Umbilical cord (tissue), 2 donors: ENCODE measurements around the gene GP1BA. TPM values are rescaled to one million over a fixed set of nuclear protein-coding genes. Genes with fewer than 3 reads are reported as not detected.
A peak's percentile ranks its signal among the peaks of the same experiment; 100 is the strongest.

ENCODE experiments used
- DNase-seq: peaks from one replicate; pipeline ENCODE4 v3.0.0-alpha.2; 2015; ENCODE audit warnings: low spot score
- total RNA-seq: library from RNA; depleted of rRNA; stranded (reverse); fragments of >200 nt; gene quantifications from one replicate; pipeline ENCODE4 v1.2.3, GENCODE V29; 2014; ENCODE audit warnings: low replicate concordance; ENCODE audit not compliant: insufficient read depth

The GP1BA gene
- total RNA-seq, 1 donor from 2014 or later, result 0.72 TPM

- DNase-seq, result no peak
Observed at GRCh38 chr17:4938688-4939545, 6.8 kb downstream of the GP1BA start.

DNA sequence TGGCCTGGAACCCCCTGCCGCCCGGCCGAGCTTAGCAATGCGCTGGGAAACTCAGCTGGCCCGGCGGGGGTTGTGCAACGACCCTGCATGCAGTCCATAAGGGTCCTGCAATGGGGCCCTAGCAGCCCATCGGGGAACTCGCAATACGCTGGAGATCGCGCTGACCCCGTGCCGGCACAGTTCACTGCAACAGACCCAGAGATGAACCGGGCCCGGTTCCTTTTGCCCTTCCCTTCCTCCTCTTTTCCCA lies 7.4 kb downstream of the GP1BA start:
- no peak for DNase-seq

DNA sequence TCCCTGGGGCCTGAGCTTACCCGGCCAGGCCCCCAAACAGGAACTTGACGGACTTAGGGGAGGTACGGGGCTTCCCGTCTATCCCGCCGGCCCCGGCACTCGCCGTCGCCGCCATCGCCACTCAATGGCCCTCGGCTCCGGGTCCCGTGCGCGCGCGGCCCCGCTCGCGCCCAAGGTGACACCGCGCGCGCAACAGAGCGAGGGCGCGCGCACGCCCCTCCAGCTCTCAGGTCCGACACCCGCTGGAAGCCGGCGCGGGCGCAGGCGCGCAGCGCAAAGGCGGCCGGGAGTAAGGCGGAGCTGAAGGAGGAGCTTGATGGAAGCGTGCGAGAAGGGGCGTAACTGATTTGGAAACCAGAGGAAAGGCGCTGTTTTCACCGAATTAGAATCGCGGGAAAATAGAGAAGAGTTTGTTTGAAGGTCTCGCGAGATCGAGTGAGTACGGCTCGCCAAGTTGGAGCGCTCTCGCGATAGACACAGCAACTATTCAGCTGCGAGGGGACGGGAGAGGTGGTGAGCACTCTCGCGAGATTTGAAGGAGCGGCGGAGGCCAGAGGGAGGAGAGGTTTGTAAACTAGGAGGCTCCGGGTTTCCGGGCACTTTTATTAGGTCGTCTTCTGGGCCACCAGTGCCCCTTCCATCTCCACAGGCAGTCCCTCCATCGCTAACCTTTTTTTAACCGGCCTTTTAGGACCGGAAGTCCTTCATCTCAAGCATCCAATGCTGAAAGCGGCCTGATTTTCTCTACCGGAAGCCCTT lies 7.9 kb downstream of the GP1BA start, which contains the start of the genes RNF167 and SLC25A11:
RNF167 (plus strand) TSS at position 473 of the 759 bp plus-strand sequence. CDS start 642 bp downstream, outside the sequence.
SLC25A11 (minus strand) TSS at position 251 of the 759 bp plus-strand sequence; CDS start at position 115, 136 bp downstream.
- peak; percentile 100 for DNase-seq

DNA sequence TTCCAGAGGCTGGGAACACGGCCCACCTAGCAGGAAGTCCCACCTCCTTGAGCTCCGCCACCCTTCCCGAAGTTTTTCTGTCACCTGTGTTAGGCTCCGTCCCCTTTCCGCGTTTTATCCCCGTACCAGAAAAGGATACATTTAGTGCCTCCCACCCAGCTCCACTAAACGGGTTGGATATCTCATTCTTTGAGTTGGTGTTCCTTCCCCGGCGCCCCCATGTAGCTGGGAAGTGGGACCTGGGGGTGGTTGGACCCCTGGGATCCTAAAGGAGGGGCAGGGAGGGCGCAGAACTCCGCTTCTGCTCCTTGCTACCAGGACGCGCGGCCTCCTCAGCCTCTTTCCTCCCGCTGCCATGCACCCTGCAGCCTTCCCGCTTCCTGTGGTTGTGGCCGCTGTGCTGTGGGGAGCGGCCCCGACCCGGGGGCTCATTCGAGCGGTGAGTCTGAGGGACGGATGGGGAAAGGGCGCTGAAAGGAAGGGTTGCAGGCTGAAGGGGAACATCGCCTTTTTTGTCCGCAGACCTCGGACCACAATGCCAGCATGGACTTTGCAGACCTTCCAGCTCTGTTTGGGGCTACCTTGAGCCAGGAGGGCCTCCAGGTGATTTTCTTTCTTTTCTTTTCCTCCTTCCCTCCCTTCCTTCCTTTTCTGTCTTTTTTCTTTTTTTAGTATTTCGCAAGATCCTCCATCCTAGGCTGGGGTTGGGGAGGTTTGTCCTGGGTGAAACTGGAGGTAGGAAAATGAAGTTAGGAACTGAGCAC lies 8.7 kb downstream of the GP1BA start:
- DNase-seq, result no peak

DNA sequence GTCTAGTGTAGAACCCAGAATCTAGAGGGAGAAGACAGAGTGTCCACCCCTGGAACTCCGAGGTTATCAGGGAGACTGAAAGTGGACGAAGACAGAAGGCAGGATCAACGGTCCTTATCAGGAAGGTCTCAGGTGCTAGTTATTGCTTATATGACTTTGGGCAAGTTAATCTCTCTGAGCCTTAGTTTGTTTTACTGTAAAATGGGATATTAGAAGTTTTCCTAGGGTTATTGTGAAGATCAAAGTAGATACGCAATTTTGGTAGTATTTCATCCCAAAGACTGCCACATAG lies 9.2 kb downstream of the GP1BA start:
- DNase-seq, result no peak

DNA sequence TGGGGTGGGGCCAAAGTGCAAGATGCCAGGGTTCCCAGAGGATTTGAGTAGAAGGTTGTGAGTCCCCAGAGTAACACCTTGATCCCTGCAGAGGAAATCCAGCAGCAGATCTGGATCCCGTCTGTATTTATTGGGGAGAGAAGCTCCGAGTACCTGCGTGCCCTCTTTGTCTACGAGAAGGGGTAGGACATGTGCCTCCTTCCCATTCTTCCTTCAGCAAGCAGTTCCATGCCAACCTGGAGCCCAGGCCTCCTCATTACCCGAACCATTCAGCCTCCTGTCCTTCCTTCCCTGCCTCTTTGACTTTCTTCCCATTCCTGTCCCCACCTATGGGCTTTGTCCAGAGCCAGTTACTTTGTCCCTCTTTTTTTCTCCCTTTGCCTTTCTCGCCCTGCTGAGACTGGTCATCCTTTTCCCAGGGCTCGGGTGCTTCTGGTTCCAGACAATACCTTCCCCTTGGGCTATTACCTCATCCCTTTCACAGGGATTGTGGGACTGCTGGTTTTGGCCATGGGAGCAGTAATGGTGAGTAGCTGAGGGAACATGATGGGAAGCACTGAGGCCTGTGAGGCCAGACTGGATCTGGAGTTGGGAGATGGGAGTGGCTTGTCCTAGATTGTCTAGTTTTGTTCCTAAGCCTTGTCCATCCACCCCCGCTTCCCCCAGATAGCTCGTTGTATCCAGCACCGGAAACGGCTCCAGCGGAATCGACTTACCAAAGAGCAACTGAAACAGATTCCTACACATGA lies 10.9 kb downstream of the GP1BA start:
- no peak for DNase-seq

GRCh38 chr17:4944163-4944553 lies 12.1 kb downstream of the GP1BA start:
- DNase-seq, result no peak

GRCh38 chr17:4944554-4945175 lies 12.6 kb downstream of the GP1BA start:
- no peak for DNase-seq

DNA sequence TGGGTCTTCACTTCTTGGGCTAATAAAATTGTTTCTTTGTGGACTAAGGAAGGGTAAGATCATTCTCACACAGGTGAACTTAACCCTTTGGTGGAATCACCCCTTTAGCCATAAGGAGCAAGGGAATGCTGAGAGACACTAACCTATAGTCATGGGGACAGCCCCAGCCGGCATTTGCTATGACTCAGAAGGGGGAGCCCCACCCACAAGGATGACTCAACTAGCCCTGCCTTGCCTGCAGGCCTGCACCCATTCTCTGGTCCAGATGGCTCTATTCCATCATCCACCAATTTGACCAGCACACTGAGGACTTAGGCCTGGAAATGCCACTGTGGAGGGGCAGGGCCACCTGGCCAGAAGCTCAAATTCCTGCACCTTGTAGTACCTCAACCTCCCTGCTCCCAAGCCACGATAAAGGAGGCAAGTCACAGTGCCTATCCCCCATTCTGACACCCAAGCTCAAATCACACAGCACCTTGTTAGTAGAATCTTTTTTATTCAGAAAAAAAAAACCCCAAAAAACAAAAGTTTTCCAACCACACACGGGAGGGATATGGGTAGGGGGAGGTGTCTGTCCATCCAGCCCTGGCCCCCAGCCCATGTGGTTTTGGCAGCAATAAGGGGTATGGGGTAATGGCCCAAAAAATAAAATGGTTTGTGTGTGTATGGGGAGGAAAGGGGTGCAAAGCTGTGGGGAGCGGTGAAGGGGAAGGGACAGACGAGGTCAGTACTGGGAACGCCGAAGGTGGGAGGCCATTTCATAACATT lies 13.3 kb downstream of the GP1BA start:
- DNase-seq, result peak; percentile 74

DNA sequence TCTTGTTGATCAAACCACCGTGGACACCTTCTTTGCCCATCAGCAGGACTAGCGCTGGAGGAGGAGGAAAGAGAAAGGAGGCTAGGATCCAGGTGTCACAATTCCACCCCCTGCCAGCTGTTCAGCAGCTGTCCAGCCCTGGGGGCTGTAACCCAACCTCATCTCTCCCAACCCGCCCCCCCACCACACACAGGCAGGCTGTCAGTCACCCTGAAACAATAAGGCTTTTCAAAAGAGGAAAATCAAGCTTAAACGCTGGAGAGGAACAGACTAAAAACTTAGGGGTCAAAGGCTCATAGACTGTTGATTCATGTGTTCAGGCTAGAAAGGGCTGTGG lies 13.8 kb downstream of the GP1BA start:
- DNase-seq, result no peak

DNA sequence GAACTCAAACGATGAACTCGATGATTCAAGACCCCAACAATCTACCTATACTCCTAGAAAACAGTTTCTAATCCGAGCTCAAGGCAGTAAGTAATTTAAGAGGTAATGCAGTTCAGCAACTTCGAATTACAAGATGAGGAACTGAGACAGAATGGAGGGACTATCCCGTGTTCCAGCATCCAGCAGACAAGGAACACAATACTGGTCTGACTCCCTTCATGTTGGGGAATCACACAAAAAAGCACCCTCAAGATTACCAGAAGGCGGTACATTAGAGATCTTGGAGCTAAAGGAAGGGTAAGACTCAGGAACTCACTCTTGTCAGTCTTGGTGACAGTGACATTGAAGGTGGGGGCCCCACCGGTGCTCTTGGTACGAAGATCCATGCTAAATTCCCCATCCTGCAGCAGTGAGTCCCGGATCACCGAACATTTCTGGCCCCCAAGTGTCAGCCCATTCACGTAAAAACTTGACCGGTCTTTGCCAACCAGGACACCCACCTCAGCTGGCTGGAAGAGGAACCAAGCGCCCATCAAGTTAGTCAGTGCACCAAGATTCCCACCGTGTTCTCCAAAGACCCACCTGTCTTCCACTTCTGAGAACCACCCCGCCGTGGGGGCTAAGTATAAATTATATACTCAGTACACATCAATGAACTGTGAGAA lies 14.4 kb downstream of the GP1BA start:
- DNase-seq, result no peak

DNA sequence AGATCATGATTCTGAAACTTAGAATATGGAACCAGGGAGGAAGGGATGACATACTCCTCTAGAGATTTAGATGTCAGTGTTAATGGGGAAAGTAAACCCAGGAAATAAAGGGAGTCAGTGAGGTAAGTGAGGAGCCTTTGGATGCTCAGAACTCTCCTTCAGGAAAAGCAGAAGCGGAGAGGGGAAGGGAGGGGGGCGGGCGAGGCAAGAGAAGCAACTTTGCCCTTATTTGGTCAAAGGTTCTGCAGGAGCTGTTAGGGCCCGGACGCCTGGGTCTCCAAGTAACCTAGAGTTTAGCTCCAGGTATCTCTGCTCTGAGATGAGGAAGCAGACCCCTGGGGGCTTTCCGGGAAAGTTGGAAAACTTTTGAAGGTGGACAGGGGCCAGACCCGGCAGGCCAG lies 14.9 kb downstream of the GP1BA start:
- peak; percentile 50 for DNase-seq

DNA sequence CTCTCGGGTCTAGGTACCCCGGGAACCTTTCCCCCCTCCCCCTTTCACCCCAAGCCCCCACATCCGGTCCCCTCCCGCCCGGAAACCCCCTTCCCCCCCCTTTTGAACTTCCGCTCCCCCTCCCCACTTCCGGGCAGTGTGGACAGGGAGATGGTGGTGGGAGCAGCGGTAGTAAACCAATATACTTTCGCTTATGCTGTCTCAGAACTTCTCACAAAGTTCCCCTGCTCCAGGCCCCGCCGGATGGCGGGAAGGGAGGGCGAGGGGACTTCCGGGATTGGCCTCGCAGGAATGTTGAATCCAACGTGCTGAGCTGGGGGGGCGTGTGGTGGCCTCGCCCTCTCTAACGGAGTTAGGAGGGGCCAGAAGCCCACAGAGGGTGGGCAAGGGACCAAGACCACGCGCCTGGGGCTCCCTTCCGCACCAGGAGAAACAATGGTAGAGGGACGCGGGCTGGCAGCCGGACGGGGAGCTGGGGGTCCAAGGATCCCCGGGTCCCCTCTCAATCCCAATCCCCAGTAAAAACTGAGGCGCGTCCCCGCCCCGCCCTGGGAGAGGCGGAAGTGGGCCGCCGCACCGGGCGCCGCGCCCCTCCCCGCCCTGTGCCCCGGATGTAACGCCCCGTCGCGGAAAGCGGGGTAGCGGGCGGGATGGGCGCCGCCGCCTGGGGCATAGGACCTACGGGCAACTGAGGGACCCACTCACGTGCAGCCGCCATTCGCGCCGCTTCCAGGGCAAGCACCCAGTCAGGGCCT lies 15.5 kb downstream of the GP1BA start:
- DNase-seq, result peak; percentile 72

GRCh38 chr17:4948166-4948930 lies 16.3 kb downstream of the GP1BA start, which contains the start of gene PFN1:
Gene PFN1 (minus strand): TSS chr17:4948530. CDS start chr17:4948394, 136 bp downstream.
- DNase-seq, result peak; percentile 95

- peak; percentile 95 for DNase-seq
Observed at GRCh38 chr17:4948931-4949320, 16.8 kb downstream of the GP1BA start.

GRCh38 chr17:4949321-4950074 lies 17.4 kb downstream of the GP1BA start:
- DNase-seq, result peak; percentile 77

DNA sequence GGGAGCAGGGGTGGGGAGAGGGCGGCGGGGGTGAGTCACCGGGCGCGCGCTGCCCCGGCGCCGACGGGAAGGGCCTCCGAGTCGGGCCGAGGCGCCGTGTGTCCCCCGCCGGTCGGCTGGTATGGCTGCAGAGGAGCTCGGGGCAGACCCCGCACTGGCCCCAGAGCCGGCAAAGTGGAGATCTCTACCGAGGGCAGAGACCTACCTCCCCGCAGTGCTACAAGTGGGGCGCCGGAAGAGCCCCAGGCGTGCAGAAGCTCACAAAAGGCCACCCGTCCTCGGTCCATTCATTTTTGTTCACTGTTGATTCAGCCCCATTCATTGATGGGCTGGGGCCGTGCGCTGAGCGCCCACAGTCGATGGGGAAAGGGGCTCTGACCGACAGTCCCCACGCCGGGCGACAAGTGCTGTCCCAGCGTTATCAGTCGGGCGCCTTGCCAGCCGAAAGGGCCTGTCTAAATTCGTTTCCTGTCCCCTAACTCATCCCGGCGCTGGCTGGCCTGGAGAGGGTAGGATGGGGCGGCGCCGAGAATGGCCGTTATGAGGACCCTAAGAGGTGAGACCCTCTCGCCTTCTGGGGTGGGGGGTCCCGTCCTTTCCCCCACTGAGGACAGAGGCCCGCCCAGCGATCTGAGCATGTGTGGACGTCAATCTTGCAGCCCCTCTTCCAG lies 18.1 kb downstream of the GP1BA start:
- peak; percentile 41 for DNase-seq
